ENCODE data around the gene PCBP3. TPM values are rescaled to one million over a fixed set of nuclear protein-coding genes. Genes with fewer than 3 reads are reported as not detected.

Gene PCBP3
- total RNA-seq, 1 experiment from 2014 or later, result not detected

DNA sequence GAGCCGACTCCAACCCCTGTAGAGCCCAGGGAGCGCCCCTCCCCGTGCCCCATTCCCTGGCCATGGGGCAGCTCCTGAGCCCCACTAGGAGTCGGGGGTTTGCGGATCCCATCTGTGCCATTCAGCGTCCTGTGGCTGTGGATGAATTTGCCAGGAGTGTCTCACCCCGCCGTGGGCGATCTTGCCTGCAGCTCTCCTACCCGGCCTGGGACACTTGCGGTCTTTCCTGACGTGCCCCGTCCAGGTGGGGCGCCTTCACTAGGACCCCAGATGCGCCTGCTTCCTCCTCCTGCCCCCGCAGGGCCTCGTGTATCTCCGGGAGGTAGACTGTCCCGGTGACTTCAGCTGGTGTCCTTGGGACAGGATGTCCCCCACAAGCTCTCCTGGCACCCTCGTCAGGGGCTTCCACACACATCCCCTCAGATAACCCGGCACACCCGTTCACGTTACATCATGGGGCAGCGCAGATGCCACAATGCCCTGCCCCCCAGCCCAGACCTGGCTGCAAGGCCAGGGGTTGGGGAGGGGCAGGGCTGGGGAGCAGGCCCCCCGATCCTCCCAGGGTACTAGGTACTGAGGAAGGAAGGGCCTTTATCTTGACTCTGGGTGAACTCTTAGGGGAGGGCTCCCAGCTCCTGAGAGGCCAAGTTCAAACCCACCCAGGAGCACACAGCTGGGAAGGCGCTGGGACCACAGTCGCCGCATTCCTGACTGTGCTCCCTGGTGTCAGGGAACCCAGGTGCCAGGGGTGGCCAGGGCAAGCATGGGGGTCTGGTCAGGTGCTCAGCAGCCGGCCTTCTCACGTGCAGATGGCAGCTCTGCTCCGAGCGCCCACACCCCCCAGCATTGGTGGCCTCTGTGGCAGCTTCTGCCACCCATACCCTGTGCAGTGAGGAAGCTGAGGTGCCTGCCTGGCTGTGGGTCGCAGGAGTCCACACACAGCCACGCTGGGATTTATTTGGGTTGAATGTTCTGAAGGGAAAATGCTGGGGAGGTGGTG, 284.6 kb downstream of the PCBP3 start:
- no peak for TF ChIP-seq SIN3A (IDR thresholded peaks at IDR 0.05; ENCODE audit: borderline replicate concordance, insufficient read depth, low read depth, low read length)
- Histone ChIP-seq H3K27me3 (ENCODE audit: control insufficient read depth, insufficient read depth, low read length) (no peaks in the 10 kb centered on the region), H3K9me3 (ENCODE audit: control insufficient read depth, insufficient read depth, low read depth, low read length) (no peaks in the 10 kb centered on the region), H3K4me3 (ENCODE audit: low read depth in 2 of 2, low read length in 2 of 2) (no peak overlapping the region), H3K4me1 (ENCODE audit: control insufficient read depth, insufficient read depth, low read length) (no peaks in the 10 kb centered on the region), H3K36me3 (ENCODE audit: control insufficient read depth, insufficient read depth, low read length) (no peaks in the 10 kb centered on the region), H3K27ac (ENCODE audit: low read length) (no peak overlapping the region)
- intact Hi-C loops (cut with micrococcal nuclease; ENCODE audit: unreplicated experiment), result no loop called here
- POLR2A ChIA-PET, result no interaction called here
- no peak for ATAC-seq
- no peak for DNase-seq (ENCODE audit: low read depth, low spot score)
- in situ Hi-C loops (cut with HindIII; ENCODE audit: low pct_unique_long_range_greater_than_20kb, low sequenced_read_pairs), result no loop called here
- CTCF ChIA-PET, result interaction anchor here (0.7 kb wide), 1 partner anchor 60 kb away, joined by 6 read pairs; no protein-coding TSS in a partner anchor
- BruUV-seq (replicated peaks), result no TSS peak

DNA sequence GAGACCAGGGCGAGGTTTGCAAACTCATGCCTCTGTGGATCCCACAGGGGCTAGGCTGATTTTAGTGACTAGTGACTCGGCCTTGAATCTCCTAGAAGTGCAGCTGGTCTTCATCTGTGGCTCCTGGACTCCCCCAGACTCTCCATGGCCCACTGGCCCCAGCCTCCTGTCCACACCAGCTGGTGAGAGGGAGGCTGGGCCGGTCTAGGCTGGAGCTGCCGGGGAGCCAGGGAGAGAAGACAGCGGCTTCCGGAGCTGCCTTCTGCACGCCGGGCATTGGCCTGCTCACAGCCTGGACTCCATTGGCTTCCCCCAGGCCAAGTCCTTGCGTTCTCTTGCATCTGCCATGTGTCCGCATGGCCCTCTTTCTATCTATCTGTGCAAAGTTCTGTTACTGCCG, 285.9 kb downstream of the PCBP3 start:
- in situ Hi-C loops (cut with HindIII; ENCODE audit: low pct_unique_long_range_greater_than_20kb, low sequenced_read_pairs), result no loop called here
- TF ChIP-seq POLR2AphosphoS5 (IDR thresholded peaks at IDR 0.05; ENCODE audit: low read depth, low read length) (no peak), CTCF (IDR thresholded peaks at IDR 0.05) (no peak), TCF7L2 (IDR thresholded peaks at IDR 0.05; ENCODE audit: low read depth, low read length) (no peak), SIN3A (IDR thresholded peaks at IDR 0.05; ENCODE audit: borderline replicate concordance, insufficient read depth, low read depth, low read length) (no peak), REST (IDR thresholded peaks at IDR 0.05; ENCODE audit: insufficient read depth in 1 of 2, low read depth in 2 of 2, low read length in 1 of 2) (no peak)

More for the DNA sequence above, 285.9 kb downstream of the PCBP3 start:
- H3K36me3 ChIP-seq (ENCODE audit: control insufficient read depth, insufficient read depth, low read length), result no peaks in the 10 kb centered on the region
- intact Hi-C loops (cut with micrococcal nuclease; ENCODE audit: unreplicated experiment), result no loop called here
- no peaks in the 10 kb centered on the region for H3K9me3 ChIP-seq (ENCODE audit: control insufficient read depth, insufficient read depth, low read depth, low read length)
- H3K27ac ChIP-seq (ENCODE audit: low read length), result no peak overlapping the region
- no peak overlapping the region for H3K4me3 ChIP-seq (ENCODE audit: low read depth in 2 of 2, low read length in 2 of 2)
- no peak for ATAC-seq
- BruUV-seq (replicated peaks), result no TSS peak
- no peaks in the 10 kb centered on the region for H3K27me3 ChIP-seq (ENCODE audit: control insufficient read depth, insufficient read depth, low read length)
- CTCF ChIA-PET, result interaction anchor here (0.5 to 0.6 kb wide), 2 partner anchors 44 to 285 kb away, joined by 6 to 12 read pairs; no protein-coding TSS in a partner anchor
- DNase-seq (ENCODE audit: low read depth, low spot score), result no peak
- POLR2A ChIA-PET, result no interaction called here
- no peaks in the 10 kb centered on the region for H3K4me1 ChIP-seq (ENCODE audit: control insufficient read depth, insufficient read depth, low read length)

All from Panc1 (cell line).